Liver (tissue), 9 donors: ENCODE measurements around the gene CZIB. TPM values are rescaled to one million over a fixed set of nuclear protein-coding genes. Genes with fewer than 3 reads are reported as not detected.

ENCODE experiments used
- DNase-seq: peaks from one replicate; pipeline ENCODE4 v3.0.0-alpha.2; 2017; ENCODE audit warnings: low spot score
- H3K27ac ChIP-seq, 2 donors: one replicate each; pipeline ENCODE4 v1.7.0; 2013; ENCODE audit warnings: inconsistent platforms in 2 of 2, low read length in 2 of 2, control low read depth in 1 of 2, low read depth in 1 of 2, mild to moderate bottlenecking in 1 of 2
- H3K27me3 ChIP-seq, 4 donors: one replicate each; pipeline versions ENCODE4 v1.6.1 to v1.7.0; 2013; ENCODE audit warnings: low read length in 3 of 4, inconsistent platforms in 1 of 4, mild to moderate bottlenecking in 1 of 4, moderate library complexity in 1 of 4; ENCODE audit not compliant: control insufficient read depth in 4 of 4, insufficient read depth in 4 of 4
- H3K36me3 ChIP-seq, 4 donors: one replicate each; pipeline versions ENCODE4 v1.6.1 to v1.7.0; 2013; ENCODE audit warnings: low read length in 3 of 4, mild to moderate bottlenecking in 3 of 4, low read depth in 1 of 4, moderate library complexity in 1 of 4; ENCODE audit not compliant: control insufficient read depth in 4 of 4, insufficient read depth in 3 of 4
- H3K4me1 ChIP-seq, 4 donors: one replicate each; pipeline versions ENCODE4 v1.6.1 to v1.7.0; 2013; ENCODE audit warnings: low read length in 3 of 4, mild to moderate bottlenecking in 3 of 4, moderate library complexity in 1 of 4; ENCODE audit not compliant: control insufficient read depth in 4 of 4, insufficient read depth in 4 of 4
- H3K4me3 ChIP-seq, 3 donors: one replicate each; pipeline versions ENCODE4 v1.6.1 to v1.7.0; 2013; ENCODE audit warnings: low read length in 3 of 3, control low read depth in 1 of 3, low read depth in 1 of 3, mild to moderate bottlenecking in 1 of 3
- H3K9ac ChIP-seq, 2 donors: one replicate each; pipeline ENCODE4 v1.7.0; 2013; ENCODE audit warnings: low read length in 2 of 2, mild to moderate bottlenecking in 2 of 2, moderate library complexity in 2 of 2, control low read depth in 1 of 2, low read depth in 1 of 2
- H3K9me3 ChIP-seq, 4 donors: one replicate each; pipeline versions ENCODE4 v1.6.1 to v1.7.0; 2013; ENCODE audit warnings: low read length in 3 of 4; ENCODE audit not compliant: control insufficient read depth in 4 of 4
- CTCF ChIP-seq: fragments of 150-350 bp; IDR thresholded peaks from 2 replicates; pipeline ENCODE4 v1.5.1; 2017; ENCODE audit warnings: improper control_type of control experiment, low read depth, low read length; ENCODE audit not compliant: missing input control
- HNF4A ChIP-seq, 2 donors: conservative IDR thresholded peaks; 2 replicates each; pipeline ENCODE4 v1.6.1; 2016; ENCODE audit warnings: antibody characterized with exemption in 2 of 2, mild to moderate bottlenecking in 2 of 2
- HNF4G ChIP-seq: IDR thresholded peaks from 2 replicates; pipeline ENCODE4 v1.6.1; 2016; ENCODE audit warnings: antibody characterized with exemption
- NR2F2 ChIP-seq: IDR thresholded peaks from 2 replicates; pipeline ENCODE4 v1.6.1; 2016; ENCODE audit warnings: antibody characterized with exemption
- REST ChIP-seq: IDR thresholded peaks from 2 replicates; pipeline ENCODE4 v1.6.1; 2016; ENCODE audit warnings: antibody characterized with exemption, mild to moderate bottlenecking
- RXRA ChIP-seq, 2 donors: IDR thresholded peaks; 2 replicates each; pipeline ENCODE4 v1.6.1; 2017 to 2018; ENCODE audit warnings: antibody characterized with exemption in 2 of 2, mild to moderate bottlenecking in 1 of 2
- SP1 ChIP-seq: IDR thresholded peaks from 2 replicates; pipeline ENCODE4 v1.6.1; 2018; ENCODE audit warnings: antibody characterized with exemption, mild to moderate bottlenecking
- WGBS: extraction: QIAGEN DNeasy Blood & Tissue Kit; methylation state at CpG from one replicate; pipeline ENCODE4 v1.1.7; 2013; 5-methylcytosine and 5-hydroxymethylcytosine counted together
- polyA plus RNA-seq, 2 donors: library from polyadenylated mRNA; stranded (reverse) in 1 of 2; unstranded in 1 of 2; fragments of 200-250 nt in 1 of 2; fragments of >200 nt in 1 of 2; fragmentation: Nextera tagmentation in 1 of 2; extraction: Ambion mirVana in 1 of 2; gene quantifications; one replicate each; pipeline versions ENCODE4 v1.2.1 to v1.2.3, GENCODE V29; 2013 to 2015
- total RNA-seq, 2 donors: library from RNA; depleted of rRNA; stranded (reverse); fragments of >200 nt; gene quantifications; one replicate each; pipeline ENCODE4 v1.2.3, GENCODE V29; 2014
- donor health status: healthy.
- donor health status: healthy.
- donor health status: healthy.
- donor health status: healthy.
- donor health status: healthy.

Gene CZIB
- total and polyA plus RNA-seq, 4 donors = 19.8 to 32.3 (median 25.4) TPM

GRCh38 chr1:53176452-53177208 is 43.8 kb downstream of the CZIB start (continued):
- peak; percentile 62 for TF ChIP-seq REST
- TF ChIP-seq NR2F2 = no peak
- TF ChIP-seq RXRA (IDR thresholded peaks at IDR 0.05) = peak; percentile 70 to 87
- TF ChIP-seq CTCF = peak; percentile 23

GRCh38 chr1:53174971-53175913 is 45.2 kb downstream of the CZIB start:
- Histone ChIP-seq H3K4me1 (peaks cover 6 to 26% (median 21%) of the 10 kb centered on the region in 4 donors), H3K36me3 (no peaks in the 10 kb centered on the region), H3K27me3 (no peaks in the 10 kb centered on the region), H3K9ac (no peak overlapping the region), H3K9me3 (no peaks in the 10 kb centered on the region), H3K27ac (no peak overlapping the region), H3K4me3 (no peak overlapping the region)
- no peak for DNase-seq
- TF ChIP-seq RXRA (IDR thresholded peaks at IDR 0.05) (peak in 1 of 2 donors; percentile 15), CTCF (no peak), SP1 (peak; percentile 45), HNF4A (conservative IDR thresholded peaks at IDR 0.05) (peak; percentile 74 to 76), HNF4G (peak; percentile 30)
- 70% methylated on average over 10 of the region's 10 CpGs for WGBS
